HG02885 (cell line): ENCODE results near the gene CHMP4B.

ENCODE experiments used
- ATAC-seq: cut with Tn5 transposase; IDR thresholded peaks from one replicate; pipeline ENCODE4 v1.9.1; 2021; ENCODE audit warnings: mild to moderate bottlenecking; ENCODE audit not compliant: unreplicated experiment, poor library complexity

Gene CHMP4B

DNA sequence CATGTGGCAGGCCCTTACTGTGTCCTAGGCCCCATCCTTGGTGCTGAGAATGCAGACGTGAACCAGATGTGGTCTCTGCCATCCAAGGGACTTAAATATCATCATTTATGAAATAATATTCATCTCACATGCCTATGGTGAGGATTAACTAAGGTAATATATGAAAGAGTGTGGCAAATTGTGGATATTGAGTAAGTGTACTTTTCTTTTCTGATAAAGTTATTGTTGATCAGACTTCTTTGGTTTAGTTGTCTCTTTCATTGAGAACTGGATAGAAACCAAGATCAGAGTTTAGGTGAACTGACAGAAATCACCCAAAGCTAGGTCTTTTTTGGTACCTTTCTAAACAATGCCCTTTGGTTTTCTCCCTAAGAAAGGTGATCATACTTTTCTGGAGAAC lies 5.0 kb downstream of the CHMP4B start:
- no peak for ATAC-seq

DNA sequence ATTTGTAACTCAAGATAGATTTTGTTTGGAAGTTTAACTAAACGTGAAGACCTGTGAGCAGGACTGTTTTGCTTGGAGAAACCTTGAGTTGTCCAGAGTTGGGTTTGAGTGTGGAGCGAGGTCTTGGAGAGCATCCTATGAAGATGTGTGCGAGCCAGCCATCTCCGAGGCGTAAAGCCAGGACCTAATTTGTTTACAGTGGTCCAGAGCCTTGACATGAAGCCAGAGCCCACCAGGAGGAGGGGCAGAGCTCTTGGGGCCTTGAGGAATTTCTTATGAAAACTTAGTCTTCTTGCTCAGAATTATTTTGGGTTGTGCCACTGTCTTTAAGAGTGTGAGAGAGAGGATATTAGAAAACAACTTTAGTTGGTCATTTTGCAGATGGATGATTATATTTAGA lies 6.3 kb downstream of the CHMP4B start:
- no peak for ATAC-seq

DNA sequence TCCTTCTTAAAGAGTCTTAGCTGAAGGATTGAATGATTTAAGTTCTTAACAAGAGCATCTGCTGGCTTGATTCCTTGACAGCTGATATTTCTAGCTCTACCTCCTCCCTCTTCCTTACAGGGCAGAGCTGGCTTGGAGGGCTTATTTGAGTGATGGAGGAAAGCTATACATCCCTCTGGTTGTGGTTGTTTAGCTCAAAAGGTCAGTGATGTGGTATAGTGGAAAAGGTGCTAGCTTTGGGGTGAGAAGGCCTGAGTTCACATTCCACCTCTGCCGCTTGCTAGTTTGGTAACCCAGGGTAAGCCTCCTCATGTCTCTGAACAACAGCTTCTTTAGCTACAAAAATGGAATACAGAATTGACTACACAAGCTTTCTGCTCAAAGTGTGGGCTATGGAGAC lies 8.3 kb downstream of the CHMP4B start:
- ATAC-seq = no peak

DNA sequence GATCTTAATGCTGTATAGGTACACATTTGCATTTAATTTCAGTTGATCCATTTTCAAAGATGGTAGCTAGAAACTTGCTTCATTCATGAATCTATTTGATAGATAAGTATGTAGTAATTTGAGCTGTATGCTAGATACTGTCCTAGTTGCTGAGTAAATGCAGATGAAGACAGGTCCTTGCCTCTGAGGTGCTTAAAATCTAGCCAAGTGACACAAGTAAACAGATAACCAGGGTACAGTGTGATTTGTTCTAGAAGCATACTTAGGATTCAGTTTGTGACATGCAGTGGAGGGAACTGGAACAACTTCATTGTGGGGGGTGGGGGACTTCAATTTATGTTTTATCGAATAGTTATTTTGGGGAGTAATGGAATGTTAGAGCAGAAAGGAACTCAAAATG lies 9.2 kb downstream of the CHMP4B start:
- ATAC-seq = no peak

DNA sequence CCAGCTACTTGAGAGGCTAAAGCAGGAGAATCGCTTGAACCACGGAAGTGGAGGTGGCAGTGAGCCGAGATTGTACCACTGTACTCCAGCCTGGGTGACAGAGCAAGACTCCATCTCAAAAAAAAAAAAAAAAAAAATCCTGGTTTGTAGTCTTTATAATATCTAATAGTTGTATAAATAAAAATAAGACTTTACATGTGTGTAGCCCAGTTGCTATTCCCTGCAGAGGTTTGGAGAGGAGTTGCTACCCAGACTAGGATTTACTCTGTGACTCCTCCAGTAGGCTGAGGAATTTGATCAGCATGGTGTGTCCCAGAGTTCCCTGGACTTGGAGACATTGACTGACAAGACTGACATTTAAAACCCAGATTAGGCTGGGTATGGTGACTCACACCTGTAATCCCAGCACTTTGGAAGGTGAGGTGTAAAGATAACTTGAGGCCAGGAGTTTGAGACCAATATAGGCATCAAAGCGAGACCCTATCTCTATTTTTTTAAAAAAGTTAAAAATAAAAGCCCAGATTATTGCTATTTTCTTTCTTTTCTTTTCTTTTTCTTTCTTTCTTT lies 10.2 kb downstream of the CHMP4B start:
- ATAC-seq = no peak

DNA sequence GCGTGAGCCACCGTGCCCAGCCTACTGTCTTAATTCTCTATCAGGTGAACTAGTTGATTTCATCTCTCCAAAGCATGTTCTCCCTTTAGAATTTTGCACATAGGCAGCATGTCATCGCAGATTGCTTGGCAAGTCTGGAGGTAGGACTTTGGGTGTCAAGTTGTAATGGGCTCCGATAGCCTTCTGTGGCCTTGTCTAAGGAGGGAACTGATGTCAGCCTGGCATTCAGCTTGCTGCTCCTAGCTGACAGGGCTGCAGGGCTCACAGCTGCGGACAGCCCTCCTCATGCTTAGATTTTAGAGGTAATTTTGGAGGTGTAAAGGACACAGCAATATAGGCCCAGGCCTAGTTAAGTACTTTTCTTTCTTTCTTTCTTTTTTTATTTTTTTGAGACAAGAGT lies 11.3 kb downstream of the CHMP4B start:
- ATAC-seq = no peak

DNA sequence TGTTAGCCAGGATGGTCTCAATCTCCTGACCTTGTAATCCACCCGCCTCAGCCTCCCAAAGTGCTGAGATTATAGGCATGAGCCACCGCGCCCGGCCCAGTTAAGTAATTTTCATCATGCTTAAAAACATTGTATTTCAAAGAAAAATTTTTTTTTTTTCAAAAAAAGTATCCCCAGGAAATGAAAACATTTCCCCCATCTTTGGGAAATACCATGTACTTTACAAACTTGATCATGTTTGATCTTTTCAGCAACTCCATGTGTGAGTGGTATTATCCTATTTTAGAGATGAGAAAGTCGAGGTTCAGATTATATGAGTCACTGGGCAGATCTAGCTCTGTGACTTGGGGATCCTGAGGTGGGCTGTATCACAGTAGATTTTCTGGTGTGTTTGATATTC lies 11.8 kb downstream of the CHMP4B start:
- no peak for ATAC-seq

DNA sequence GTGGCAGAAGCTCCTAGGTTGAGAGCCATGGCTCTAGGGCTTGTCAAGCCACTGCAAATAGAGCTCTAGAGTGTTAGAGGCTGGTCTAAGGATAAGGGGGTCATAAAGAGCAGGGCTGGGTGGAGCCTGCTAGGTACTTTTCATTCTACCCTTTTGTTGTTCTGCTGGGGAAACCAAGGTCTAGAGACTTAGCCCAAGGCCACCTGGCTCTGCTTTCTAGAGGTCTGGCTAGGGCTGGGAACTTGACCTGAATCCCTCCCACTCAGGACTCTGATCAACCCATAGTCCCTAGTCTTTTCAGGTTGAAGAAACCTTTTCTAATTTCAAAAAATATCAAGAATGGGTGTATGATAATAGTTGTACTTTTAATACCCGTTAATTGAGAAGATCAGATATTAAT lies 13.7 kb downstream of the CHMP4B start:
- no peak for ATAC-seq

DNA sequence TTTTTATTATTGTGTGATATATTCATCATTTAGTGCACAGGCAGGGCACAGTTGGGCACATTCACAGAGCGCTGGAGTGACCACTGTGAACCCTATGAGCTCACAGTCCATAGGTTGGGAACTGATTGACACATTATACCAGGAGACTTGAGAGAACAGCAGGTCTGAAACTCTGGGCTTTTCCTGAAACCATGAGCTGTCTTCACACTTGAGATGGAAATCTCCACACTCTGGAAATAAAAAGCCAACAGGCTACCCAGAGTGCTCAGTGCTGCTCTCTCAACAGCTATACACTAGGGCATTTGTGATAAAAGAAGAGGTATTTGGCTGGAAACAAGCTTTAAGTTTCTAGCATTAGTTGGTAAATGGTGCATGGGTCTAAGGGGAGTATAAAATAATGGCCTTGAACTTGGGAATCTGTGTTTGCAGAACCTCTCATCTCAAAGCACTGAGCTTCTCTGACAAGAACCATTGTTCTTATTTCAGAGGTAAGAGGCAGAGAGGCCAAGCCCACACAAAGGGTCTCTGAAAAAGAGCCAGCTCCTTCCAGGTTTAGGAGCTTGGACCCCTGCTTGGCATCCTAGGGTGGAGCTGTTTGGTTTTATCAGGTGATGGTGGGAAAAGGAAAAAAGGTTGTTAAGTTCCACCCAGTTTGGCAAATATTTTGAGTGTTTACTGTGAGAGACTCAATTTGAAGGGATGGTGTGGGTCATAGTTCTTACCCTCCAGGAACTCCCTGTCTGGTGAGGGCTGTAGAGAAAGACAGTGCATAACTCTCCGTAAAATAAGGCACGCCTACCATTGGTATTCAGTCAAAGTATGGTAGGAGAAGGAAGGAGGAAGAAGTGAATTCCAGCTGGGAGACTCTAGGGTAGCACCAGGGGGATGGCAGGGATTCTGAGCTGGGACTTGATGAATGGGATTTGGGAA lies 14.5 kb downstream of the CHMP4B start:
- ATAC-seq = no peak

DNA sequence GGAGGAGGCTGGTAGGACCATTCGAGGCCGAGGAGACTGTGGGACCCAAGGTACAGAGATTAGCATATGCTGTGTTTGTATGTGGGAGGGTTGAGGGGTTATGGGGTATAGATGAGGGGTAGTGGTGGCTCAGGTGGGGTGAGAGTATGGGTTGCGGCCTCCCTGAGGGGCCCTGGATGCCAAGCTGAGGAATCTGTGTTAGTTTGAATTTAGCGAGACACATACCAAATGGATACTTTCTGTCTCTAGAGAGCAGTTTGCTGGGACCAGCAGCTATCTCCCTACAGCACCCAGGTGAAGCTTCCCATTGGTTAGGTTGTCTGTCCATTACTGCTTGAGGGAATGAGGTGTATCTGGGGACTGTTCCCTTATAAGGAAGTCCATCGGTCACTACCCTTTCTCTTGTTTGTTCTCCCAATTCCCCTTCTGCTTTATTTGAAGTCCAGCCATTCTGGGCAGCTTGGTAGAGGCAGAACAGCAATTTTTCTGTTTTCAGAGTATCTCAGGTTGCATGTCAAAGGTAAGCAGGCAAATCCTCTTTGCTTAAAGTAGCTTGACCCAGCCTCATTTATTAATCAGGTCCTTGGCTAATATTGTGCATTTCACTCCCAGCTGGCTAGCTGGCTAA lies 15.2 kb downstream of the CHMP4B start:
- no peak for ATAC-seq

DNA sequence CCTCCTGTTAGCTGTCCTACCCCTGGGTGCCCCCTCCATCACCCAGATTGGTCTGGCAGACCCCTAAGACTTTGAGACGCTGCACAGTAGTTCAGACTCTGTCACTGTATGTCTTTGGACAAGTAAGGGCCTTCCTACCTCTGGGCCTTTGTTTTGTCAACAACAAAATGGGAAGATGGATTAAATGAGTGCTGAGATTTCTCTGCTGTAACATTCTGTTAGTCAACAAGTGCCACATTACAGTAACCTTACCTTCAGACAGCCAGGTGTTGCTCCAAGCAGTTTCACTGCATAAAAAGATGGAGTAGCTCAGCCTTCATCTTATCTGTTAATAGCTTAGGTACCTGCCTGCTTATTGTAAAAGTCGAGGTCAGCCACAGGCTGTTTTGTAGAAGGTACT lies 16.0 kb downstream of the CHMP4B start:
- ATAC-seq = no peak

DNA sequence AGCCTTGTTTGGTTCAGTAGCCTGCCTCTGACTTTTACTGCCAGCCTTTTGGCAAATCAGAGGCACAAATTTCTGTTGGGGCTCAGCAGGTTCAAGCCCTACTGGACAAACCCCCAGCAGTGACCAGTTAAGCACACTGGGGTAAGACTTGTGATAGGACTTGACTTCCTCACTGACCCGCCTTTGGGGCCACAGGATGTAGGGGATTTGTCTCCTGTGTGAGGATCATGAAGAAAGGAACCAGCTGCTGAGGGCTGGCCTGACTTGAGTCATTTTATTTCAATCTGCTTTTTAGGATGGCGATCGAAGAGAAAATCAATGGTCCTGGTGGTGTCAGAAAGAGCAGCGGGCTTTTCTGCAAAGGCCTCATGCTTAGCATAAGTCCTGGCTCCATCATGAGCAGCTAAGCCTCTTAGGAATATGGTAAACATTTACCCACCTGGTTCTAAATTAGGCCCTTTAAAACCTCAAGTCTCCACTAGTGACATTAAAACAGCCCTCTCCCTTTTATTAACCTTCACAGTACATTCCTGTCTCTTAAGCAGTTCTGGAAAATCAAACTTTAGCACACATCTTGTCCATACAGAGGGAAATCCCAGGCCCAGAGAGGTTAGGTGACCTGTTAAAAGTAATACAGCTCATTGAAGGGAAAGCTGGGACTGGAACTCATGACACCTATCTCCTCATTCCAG lies 16.6 kb downstream of the CHMP4B start:
- no peak for ATAC-seq

DNA sequence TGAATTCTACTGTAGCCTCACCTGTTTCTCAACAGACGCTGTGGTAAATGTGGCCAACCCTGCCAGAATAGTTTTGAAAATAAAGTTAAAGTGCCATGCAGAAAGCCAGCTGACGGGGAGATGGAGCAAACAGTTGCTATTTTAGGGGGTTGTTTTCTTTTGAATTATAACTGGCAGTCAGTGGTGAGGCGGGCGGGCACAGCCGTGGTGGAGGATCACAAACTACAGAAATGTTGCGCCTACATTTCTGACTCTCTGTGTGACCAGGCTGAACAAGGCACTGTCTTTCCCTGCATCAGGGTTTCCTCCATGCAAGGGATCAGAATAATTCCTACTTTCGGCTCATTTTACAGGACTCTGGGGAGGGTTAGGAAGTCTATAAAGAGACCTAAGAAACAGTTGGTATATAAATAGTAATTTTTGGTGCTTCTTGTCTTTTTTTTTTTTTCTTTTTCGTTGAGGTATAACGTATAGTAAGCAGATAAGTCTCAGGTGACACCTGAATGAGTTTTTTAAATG lies 17.2 kb downstream of the CHMP4B start:
- ATAC-seq = no peak

DNA sequence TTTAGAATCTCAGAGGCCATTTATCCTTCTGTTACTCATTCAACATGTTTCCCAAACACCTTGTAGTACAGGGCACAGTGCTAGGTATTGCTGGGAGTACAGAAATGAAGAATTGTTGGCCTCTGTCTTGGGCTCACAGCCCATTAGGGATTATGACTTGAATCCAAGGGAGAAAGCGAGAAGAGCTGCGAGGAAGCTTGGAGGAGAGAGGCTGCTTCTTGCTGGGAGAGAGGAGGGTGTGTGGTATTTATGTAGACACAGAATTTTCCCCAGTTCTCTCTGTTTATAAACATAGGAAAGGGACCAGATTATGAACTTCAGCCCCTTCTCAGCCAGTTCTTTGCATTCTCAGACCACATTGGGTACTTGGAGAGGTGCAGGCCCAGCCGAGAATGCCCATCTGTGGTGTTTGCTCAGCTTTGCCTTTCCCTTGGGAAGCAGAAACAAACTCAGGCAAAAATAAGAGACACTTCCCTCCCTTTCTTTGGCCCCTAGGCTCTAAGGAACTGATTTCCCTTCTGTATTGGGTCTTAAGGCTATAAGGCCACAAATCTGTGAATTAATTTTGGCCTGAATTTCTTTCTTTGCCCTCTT lies 17.9 kb downstream of the CHMP4B start:
- ATAC-seq = no peak

DNA sequence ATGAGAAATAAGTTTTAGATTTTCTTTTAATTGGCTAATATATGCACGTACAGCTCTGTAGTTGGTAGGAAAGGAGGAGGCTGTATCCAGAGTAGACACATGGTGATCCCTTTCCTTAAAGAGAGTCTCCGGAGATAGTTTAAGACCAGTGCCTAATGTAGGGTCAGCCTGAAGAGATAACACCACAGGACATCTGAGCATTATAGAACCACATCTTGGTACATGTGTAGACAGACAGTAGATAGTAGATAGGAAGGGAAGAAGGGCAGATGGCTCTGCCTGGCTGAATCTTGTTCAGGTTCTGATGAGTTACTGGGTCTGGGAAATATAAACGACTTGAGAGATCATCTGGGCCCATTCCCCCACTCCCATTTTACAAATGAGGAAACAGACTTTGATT lies 18.5 kb downstream of the CHMP4B start:
- no peak for ATAC-seq

DNA sequence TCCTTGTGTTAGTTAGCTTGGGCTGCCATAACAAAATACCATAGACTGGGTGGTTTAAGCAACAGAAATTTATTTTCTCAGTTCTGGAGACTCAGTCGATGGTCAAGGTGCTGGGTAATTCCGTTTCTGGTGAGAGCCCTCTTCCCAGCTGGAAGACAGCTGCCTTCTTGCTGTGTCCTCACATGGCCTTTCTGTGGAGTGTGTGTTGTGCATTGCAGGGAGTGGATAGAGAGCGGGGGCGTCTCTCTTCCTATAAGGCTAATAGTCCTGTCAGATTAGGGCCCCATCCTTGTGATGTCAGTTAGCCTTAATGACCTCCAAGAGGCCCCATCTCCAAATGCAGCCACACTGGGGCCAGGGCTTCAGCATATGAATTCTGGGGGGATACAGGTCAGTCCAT lies 19.2 kb downstream of the CHMP4B start:
- ATAC-seq = no peak

DNA sequence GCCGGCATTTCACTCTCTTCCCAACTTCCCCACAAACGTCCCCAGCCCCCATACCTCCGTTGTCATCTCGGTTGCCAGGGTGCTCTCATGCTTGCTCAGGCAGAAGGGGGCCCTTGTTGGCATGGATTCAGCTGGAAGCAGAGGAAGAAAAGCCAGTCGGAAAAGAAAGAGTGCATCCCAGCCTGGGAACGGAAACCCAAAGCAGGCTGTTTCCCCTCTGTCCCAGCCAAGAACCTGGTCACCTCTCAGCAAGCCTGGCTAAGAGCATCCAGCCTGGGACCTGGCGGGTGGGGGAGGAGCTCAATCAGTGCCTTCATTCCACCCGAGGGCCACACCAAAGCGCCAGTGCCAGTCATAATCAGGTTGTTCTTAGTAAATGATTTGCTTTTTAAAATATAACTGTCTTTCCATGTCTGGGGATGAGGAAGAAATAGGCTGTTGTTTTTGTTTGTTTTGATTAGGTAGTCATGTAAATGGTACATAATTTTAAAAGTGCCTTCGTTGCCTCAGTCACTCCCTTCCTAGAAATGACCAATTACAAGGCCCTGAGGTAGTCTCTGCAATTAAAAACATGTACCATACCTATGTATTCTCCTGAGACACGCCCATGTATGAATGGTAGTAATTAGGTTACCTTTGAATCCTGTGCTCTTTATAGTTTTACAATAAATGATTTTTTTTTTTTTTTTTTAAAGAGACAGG lies 21.1 kb downstream of the CHMP4B start:
- ATAC-seq = no peak

DNA sequence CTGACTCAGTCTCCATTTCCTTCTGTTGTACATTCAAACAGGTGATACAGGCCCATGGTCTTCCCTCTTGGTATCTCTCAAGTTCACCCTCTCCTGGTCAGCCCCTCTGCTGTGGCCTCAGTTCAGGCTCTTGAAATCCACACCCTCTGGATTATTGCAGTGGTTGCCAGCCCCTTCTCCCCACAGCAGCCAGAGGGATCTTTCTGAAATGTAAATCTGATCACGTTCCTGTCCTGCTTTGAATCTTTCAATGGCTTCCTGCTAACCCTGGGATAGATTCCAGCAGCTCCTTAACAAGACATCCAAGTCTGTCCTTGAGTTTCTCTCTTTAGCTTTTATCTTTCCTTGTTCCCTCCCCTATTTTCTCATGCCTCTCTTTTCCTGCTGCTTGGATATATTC lies 22.2 kb downstream of the CHMP4B start:
- no peak for ATAC-seq

DNA sequence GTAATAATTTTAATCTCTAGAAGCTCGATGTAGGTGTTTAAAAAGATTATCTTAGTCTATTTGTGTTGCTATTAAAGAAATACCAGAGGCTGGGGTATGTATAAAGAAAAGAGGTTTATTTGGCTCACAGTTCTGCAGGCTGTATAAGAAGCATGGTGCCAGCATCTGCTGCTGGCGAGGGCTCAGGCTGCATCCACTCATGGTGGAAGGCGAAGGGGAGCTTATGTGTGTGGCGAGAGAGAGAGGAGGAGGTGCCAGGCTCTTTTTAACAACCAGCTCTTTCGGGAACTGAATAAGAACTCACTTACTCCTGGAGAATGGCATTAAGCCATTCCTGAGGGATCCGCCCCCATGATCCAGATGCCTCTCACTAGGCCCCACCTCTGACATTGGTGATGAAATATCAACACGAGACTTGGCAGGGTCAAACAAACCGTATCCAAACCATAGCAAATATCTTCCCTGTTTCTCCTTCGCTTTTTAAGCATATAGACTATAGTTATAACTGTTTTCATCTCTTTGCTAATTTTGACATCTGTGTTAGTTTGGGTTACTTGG lies 24.5 kb downstream of the CHMP4B start:
- ATAC-seq = no peak

DNA sequence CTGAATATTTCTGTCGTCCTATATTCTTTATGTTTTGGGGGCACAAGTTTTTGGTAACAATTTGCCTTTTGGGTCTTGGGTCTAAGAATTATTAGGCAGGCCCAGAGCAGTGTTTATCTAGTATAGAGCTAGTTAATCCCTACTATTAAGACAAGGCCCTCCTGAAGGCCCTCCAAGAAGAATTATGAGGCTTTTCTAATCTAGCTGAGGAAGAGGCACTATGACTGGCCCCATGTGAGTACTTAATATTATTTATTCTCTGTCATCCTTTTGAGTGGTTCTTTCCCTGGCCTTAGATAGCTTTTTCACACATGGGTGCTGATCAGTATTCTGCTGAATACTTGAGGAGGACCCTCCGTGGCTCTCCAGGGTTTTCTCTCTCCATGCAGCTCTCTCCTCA lies 25.1 kb downstream of the CHMP4B start:
- ATAC-seq = no peak
